HG02610 (cell line): Measurements from ENCODE around the gene MESP1.

Experiments used
- ATAC-seq: cut with Tn5 transposase; IDR thresholded peaks from one replicate; pipeline ENCODE4 v1.9.1; 2021; ENCODE audit warnings: mild to moderate bottlenecking, moderate library complexity; ENCODE audit not compliant: unreplicated experiment

Gene MESP1

GRCh38 chr15:89781891-89782618 lies 31.0 kb upstream of the MESP1 start:
- ATAC-seq = no peak

DNA sequence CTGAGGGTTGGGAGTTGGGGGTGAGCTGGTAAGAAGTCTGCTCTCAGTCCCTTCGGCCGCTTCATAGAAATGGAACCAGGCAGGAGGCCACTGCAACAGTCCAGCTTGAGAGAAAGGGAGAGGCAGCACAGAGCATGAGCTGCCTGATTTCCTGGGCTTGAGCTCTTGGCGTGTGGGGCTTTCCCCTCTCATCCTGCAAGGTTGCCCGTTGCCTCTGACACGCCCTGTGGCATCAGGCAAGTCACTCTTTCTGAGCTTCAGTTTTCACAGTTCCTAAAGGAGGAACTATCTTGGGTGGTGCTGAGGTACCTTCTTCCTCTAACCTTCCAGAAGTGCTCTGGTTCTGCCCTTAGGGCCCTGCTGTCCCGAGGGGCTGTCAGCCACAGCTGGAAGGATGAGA lies 30.0 kb upstream of the MESP1 start:
- ATAC-seq = no peak

DNA sequence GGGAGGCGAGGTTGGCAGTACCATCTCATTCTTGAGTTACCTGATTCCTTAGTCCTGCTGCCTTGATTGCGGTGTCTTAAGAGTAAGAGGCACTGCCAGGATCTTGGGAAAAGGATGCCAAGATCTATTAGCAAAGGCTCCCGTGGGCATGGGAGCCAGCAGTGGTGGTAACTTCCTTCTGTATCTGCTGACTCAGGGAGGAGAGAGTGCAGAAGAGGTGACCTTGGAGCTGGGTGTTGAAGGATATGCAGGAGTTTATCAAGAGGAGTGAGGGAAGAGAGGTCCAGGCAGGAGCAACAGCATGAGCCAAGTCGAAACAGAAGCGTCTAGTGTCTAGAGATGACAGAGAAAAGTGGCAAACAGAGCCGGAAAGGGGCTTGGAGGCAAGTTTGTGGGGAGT lies 29.6 kb upstream of the MESP1 start:
- ATAC-seq = no peak

DNA sequence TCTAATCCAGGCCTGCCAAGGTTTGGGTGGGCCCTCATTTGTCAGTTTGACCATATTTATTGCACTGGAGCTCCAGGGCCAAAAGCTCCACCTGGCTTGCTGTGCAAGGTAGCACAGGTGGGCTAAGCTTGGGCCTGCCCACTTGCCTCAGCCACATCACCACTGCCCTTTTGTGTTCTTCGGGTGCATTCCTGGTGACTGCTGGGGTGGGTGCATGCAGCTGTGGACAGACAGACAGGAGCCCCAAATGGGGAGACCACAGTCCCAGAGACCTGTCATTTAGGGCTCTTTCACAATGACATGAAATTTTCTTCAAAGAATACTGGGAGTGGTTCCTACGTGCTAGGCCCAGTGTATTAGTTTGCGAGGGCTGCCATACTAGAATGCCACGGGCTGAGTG lies 27.8 kb upstream of the MESP1 start:
- no peak for ATAC-seq

DNA sequence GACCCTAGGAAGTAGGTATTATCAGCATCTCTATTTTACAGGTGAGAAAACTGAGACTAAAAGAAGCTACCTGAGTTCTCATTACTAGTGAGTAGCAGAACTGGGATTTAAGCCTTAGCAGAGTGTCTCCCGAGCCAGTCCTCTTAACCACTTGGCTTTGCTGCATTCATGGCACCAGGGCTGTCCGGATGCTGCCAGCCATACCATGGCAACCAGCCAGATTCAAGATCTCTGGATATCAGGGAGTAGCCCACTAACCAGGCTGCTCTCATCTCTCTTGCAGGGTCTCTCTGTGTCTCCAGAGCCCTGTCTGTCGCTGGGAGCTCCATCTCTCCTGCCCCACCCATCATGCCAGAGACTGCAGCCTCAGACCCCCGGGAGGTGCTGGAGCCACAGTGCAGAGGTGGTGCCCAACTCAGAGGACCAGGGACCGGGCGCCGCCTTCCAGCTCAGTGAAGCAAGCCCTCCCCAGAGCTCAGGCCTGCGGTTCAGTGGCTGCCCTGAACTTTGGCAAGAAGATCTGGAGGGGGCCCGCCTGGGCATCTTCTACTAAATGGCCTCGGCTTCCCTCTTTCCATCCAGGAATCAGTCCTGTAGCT lies 26.8 kb upstream of the MESP1 start:
- ATAC-seq = no peak

- ATAC-seq = no peak
Measured at GRCh38 chr15:89777073-89777751, 26.2 kb upstream of the MESP1 start.

DNA sequence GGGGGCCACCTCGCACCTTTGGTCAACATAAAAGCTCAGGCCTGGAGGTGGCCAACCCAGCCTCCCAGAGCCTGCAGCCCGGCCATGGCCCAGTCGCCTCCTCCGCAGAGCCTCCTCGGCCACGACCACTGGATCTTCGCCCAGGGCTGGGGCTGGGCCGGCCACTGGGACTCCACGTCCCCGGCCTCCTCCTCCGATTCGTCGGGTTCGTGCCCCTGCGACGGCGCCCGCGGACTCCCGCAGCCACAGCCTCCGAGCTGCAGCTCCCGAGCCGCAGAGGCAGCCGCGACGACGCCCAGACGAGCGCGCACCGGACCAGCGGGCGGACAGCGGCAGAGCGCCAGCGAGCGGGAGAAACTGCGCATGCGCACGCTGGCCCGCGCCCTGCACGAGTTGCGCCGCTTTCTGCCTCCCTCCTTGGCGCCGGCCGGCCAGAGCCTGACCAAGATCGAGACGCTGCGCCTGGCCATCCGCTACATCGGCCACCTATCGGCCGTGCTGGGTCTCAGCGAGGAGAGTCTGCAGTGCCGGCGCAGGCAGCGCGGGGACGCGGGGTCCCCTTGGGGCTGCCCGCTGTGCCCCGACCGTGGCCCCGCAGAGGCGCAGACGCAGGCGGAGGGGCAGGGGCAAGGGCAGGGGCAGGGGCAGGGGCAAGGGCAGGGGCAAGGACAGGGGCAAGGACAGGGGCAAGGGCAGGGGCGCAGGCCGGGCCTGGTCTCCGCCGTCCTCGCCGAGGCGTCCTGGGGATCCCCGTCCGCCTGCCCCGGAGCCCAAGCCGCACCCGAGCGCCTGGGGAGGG lies 25.4 kb upstream of the MESP1 start, which contains the start of gene MESP2:
TSS of gene MESP2 (plus strand) at position 59 of the 799 bp plus-strand sequence. CDS start at position 85, 26 bp downstream.
- no peak for ATAC-seq

DNA sequence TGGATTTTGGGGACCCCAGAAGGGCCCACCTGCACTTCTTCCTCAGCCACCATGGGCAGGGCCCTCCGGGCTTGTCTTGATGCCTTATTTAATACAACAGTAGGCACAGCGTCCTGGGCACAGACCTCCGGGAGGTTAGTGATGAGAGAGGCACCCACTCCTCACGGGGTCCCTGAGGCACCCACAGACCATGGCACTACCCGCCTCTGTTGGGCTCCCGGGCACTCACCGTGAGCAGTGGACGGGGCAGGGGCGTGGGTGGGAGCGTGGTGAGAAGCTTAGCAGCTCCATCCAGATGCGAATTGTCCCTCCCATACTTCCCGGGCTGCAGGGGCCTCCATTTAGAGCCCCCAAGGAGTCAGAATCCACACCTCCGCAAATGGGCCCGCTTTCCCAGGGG lies 24.8 kb upstream of the MESP1 start:
- no peak for ATAC-seq

GRCh38 chr15:89774492-89774891 lies 23.4 kb upstream of the MESP1 start:
- no peak for ATAC-seq

DNA sequence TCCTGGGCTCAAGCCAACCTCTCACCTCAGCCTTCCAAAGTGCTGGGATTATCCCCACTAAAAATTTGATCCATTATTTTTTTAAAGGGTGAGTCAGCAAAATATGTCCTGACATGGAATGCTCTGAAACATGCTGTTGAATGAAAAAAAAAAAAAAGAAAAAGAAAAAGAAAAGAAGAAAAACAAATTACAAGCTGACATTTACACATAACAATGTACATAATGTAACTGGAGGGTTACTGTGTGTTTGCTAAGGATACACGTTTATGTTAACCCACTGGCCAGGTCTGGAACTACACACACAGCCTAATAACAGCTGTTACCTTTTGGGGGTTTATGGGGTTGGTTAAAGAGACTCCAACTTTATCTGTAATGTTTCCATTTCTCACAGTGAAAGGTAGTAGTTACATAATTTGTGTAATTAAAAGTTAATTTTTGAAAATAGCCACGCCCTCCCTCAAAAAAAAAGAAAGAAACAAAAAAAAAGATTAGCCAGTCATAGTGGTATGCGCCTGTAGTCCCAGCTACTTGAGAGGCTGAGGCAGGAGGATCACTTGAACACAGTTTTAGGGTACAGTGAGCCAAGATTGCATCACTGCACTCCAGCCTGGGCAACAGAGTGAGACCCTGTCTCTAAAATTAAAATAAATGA lies 22.0 kb upstream of the MESP1 start:
- no peak for ATAC-seq

DNA sequence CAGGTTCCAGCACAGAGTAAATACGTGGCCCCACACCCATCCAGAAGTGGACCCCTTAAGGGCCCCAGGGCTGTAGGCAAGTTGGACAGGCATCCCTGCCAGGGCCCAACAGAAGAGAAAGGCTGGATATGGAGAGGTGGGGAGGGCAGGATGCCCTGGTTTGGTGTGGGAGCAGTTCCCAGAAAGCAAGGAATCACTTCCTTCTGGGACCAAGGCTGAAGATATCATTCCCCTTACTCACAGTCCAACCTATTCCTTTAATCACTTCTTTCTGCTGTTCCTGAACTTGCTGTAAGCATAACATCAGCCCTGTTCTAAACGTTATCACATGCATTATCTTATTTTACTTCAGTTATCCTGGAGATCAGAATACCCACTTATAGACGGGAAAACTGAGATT lies 19.0 kb upstream of the MESP1 start:
- no peak for ATAC-seq

DNA sequence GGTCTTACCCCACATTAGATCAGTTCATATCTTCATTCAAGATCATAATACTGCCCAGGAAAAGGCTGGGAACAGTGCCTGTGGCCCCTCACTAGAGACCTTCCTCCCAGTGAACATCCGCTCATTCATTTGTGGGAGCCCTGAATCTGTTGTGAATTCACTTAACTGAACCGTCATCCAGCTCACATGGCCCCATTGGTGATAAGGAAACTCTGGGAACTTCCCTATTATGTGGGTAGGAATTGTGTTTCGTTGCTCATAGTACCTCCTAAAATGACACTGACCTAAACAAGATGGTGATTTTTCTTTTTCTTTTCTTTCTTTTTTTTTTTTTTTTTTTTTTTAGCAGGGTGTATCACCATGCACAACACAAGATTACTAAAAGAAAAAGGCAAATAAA lies 18.3 kb upstream of the MESP1 start:
- no peak for ATAC-seq

DNA sequence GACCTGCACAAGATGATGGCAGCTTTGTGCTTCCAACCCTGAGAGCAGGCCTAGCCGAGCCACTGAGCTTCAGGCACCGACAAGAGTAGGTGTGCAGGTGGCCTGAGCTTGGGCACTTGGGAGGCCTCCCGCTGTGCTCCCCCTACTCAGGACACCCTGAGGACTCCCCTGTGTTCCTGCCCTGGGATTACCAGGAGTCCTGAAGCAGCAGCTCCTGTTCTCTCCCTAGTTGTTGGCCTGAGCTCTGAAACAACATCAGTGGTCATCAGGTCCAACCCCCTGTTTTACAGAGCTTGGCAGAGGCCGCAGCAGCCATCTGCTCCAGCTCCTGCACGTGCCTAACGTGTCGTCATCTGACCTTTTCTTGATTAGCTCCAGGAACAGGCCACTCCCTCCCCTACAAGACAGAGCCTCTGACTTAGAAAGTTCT lies 17.0 kb upstream of the MESP1 start:
- no peak for ATAC-seq

DNA sequence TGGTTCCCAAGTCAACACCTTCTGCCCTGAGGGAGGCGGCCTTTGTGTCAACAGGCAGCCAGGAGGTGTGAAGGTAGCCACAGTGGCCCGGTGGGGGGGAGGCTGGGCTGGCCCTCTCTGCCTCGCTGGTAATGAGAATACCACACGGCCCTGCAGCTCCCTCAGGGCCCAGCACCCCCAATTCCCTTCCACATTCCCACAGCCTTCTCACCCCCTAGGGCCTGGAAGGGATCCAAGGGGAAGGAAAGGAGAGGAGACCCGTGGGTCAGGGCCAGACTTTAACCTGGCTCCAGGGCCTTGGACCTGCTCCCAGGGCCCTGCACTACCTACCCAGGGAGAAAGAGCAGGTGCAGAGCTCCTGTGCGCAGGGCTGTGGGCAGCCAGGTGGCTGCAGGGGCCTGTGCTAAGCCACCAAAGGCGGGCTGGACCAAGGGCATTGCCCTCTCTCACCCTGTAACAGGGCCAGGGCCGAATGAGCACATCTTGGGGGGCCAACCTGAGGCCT lies 16.4 kb upstream of the MESP1 start:
- ATAC-seq = no peak

DNA sequence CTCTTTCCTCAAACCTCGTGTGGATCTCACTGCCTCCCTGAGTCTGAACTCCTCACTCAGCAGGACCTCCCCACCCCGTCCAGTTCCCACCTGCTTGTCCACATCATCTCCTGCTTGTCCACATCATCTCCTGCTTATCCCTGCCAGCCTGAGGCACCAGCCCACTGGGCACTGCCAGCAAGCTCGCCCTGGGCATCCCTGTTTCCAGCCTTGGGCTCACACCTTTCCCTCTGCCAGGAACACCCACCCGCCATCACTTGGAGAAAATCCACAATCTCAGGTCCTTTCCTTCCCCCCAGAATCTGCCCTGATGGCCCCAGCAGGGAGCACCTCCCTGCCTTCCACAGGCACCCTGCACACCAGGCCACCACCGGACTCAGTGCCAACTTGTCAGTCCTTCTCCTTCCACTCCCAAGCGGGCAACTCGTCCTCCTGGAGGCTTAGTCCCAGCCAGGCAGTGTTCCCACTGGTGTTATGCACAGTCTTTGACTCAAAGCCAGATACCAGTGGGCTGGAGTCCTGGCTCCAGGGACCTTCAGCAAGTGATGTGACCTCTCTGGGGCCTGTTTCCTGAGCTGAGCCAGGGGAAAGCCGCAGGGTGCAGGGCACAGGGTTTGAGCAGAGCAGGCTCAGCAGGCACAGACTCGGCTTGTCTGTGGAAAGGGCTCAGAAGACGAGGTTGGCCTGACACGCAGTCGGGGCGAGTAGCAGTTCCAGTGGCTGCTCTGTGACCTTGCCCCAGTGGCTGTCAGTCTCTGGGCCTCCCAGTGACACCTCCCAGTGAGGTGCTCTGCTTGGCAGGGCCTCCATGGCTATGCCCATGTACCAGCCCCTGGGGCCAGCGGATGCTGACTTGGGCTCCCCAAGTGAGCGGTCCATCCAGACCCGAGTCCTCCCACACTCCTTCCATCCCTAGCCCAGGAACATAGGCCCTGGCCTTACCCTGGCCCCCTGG lies 15.6 kb upstream of the MESP1 start:
- ATAC-seq = no peak

DNA sequence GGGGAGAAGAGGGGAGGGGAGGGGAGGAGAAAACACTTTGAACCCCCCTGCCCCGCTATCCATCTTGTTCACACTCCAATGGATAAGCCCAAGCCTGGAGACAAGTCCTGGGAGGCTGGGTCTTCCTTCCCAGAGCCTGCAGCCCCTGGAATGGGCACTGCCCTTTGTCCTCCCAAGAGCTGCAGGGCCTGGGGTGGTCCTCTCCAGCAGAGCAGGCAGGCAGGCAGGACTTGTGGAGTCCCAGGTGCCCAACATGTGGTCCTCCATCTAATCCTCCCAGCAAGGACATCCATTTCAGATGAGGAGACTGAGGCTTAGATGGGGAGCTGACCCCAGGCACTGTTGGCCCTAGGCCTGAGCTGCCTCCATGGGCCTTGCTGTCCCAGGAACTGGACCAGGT lies 14.6 kb upstream of the MESP1 start:
- no peak for ATAC-seq

DNA sequence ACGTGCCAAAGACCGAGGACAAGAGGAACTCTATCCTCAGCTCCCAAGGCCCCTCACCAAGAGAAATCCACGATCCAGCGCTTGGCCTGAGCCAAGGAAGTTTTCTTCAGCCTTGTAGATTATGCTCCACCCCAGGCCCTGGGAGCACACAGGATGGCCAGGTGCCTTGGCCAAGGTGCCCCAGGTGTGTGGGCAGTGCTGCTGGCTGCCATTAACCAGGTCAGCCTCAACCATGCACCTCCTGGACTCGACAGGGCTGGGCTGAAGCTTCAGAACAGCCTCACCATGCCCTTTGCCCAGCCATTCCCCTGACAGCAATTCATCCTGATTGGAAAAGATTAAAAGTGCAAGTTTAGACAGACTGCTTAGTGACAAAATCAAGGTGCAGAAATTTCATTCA lies 10.9 kb upstream of the MESP1 start:
- ATAC-seq = no peak

- ATAC-seq = no peak
Measured at GRCh38 chr15:89761009-89761831, 10.2 kb upstream of the MESP1 start.
